Stimulated activated memory B cell treated with anti-CD40 and anti-IgM and Interleukin-4, amounts not matched to agents 10 μg/mL and 1 μg/mL and 100 μg/mL, for 72 hours (primary cell): ENCODE data around the gene TMEM81.

Experiments
- ATAC-seq: fragments of 150-1000 bp; cut with Tn5 transposase; 2 replicates; pipeline ENCODE4 v1.10.0; 2021
- H3K27ac Mint-ChIP-seq: one replicate; pipeline ENCODE4 v1.8.0; 2022; ENCODE audit warnings: mild to moderate bottlenecking, mixed read lengths
- H3K27me3 Mint-ChIP-seq: one replicate; pipeline ENCODE4 v1.8.0; 2022; ENCODE audit warnings: mixed read lengths
- H3K36me3 Mint-ChIP-seq: one replicate; pipeline ENCODE4 v1.8.0; 2022; ENCODE audit warnings: mixed read lengths
- H3K4me1 Mint-ChIP-seq: one replicate; pipeline ENCODE4 v1.8.0; 2022; ENCODE audit warnings: mixed read lengths
- H3K4me3 Mint-ChIP-seq: one replicate; pipeline ENCODE4 v1.8.0; 2022; ENCODE audit warnings: mild to moderate bottlenecking, moderate library complexity, mixed read lengths
- H3K9me3 Mint-ChIP-seq: one replicate; pipeline ENCODE4 v1.8.0; 2022; ENCODE audit warnings: mixed read lengths

TMEM81 gene

GRCh38 chr1:205084360-205084759 lies at the start of gene TMEM81:
TSS of gene TMEM81 (minus strand) at chr1:205084460. CDS start at chr1:205084320, 140 bp downstream.
- H3K4me3 Mint-ChIP-seq = no peak within 1 kb of the TSS
- H3K9me3 Mint-ChIP-seq = no peaks in the 10 kb centered on the region
- H3K4me1 Mint-ChIP-seq = no peaks in the 10 kb centered on the region
- no peak within 1 kb of the TSS for H3K27ac Mint-ChIP-seq
- H3K36me3 Mint-ChIP-seq = peaks cover 51% of the 10 kb centered on the region
- H3K27me3 Mint-ChIP-seq = no peaks in the 10 kb centered on the region
- ATAC-seq = no peak

GRCh38 chr1:205133287-205133686 lies 49.0 kb upstream of the TMEM81 start:
- H3K4me1 Mint-ChIP-seq = peaks cover 7% of the 10 kb centered on the region
- H3K27ac Mint-ChIP-seq = no peak overlapping the region
- no peak overlapping the region for H3K4me3 Mint-ChIP-seq
- H3K27me3 Mint-ChIP-seq = no peaks in the 10 kb centered on the region
- no peaks in the 10 kb centered on the region for H3K9me3 Mint-ChIP-seq
- no peaks in the 10 kb centered on the region for H3K36me3 Mint-ChIP-seq
- ATAC-seq = no peak

- Mint-ChIP-seq H3K4me1 (peaks cover 7% of the 10 kb centered on the region), H3K27me3 (no peaks in the 10 kb centered on the region), H3K36me3 (no peaks in the 10 kb centered on the region), H3K27ac (no peak overlapping the region), H3K9me3 (no peaks in the 10 kb centered on the region), H3K4me3 (no peak overlapping the region)
- no peak for ATAC-seq
These were observed 45.3 kb upstream of the TMEM81 start for GRCh38 chr1:205129447-205130029.

- H3K4me1 Mint-ChIP-seq = peaks cover 13% of the 10 kb centered on the region
- ATAC-seq = no peak
- no peaks in the 10 kb centered on the region for H3K9me3 Mint-ChIP-seq
- no peak overlapping the region for H3K27ac Mint-ChIP-seq
- no peaks in the 10 kb centered on the region for H3K27me3 Mint-ChIP-seq
- H3K4me3 Mint-ChIP-seq = no peak overlapping the region
- no peaks in the 10 kb centered on the region for H3K36me3 Mint-ChIP-seq
These were observed 43.8 kb upstream of the TMEM81 start for GRCh38 chr1:205128050-205128449.

- Mint-ChIP-seq H3K4me1 (peaks cover 17% of the 10 kb centered on the region), H3K36me3 (no peaks in the 10 kb centered on the region), H3K9me3 (no peaks in the 10 kb centered on the region), H3K27me3 (no peaks in the 10 kb centered on the region), H3K4me3 (no peak overlapping the region), H3K27ac (no peak overlapping the region)
- no peak for ATAC-seq
These were observed 43.4 kb upstream of the TMEM81 start for GRCh38 chr1:205127646-205128045.

GRCh38 chr1:205124726-205125125 lies 40.5 kb upstream of the TMEM81 start:
- Mint-ChIP-seq H3K4me1 (peaks cover 43% of the 10 kb centered on the region), H3K27me3 (no peaks in the 10 kb centered on the region), H3K27ac (peak overlapping the region; percentile 86), H3K4me3 (peak overlapping the region; percentile 23), H3K36me3 (peaks cover 5% of the 10 kb centered on the region), H3K9me3 (no peaks in the 10 kb centered on the region)
- ATAC-seq = peak; percentile 36

GRCh38 chr1:205122489-205122882 lies 38.2 kb upstream of the TMEM81 start:
- Mint-ChIP-seq H3K27me3 (no peaks in the 10 kb centered on the region), H3K27ac (peak overlapping the region; percentile 99), H3K36me3 (peaks cover 20% of the 10 kb centered on the region), H3K4me3 (peak overlapping the region; percentile 99), H3K4me1 (peaks cover 56% of the 10 kb centered on the region), H3K9me3 (no peaks in the 10 kb centered on the region)
- ATAC-seq = no peak

GRCh38 chr1:205121660-205122488 lies 37.6 kb upstream of the TMEM81 start, which contains the start of gene RBBP5:
TSS of gene RBBP5 (minus strand) at chr1:205121978. CDS start at chr1:205121873, 105 bp downstream.
- Mint-ChIP-seq H3K36me3 (peaks cover 20% of the 10 kb centered on the region), H3K27ac (peak within 1 kb of the TSS; percentile 99), H3K27me3 (no peaks in the 10 kb centered on the region), H3K4me3 (peak within 1 kb of the TSS; percentile 99), H3K4me1 (peaks cover 56% of the 10 kb centered on the region), H3K9me3 (no peaks in the 10 kb centered on the region)
- peak; percentile 99 for ATAC-seq

- Mint-ChIP-seq H3K9me3 (no peaks in the 10 kb centered on the region), H3K4me3 (no peak overlapping the region), H3K36me3 (peaks cover 20% of the 10 kb centered on the region), H3K27me3 (no peaks in the 10 kb centered on the region), H3K4me1 (peaks cover 47% of the 10 kb centered on the region), H3K27ac (no peak overlapping the region)
- no peak for ATAC-seq
These were observed 34.5 kb upstream of the TMEM81 start for GRCh38 chr1:205118752-205119151.

- H3K4me3 Mint-ChIP-seq = no peak overlapping the region
- H3K4me1 Mint-ChIP-seq = peaks cover 33% of the 10 kb centered on the region
- no peak overlapping the region for H3K27ac Mint-ChIP-seq
- no peaks in the 10 kb centered on the region for H3K27me3 Mint-ChIP-seq
- H3K36me3 Mint-ChIP-seq = peaks cover 43% of the 10 kb centered on the region
- no peaks in the 10 kb centered on the region for H3K9me3 Mint-ChIP-seq
- ATAC-seq = peak; percentile 70
These were observed 27.1 kb upstream of the TMEM81 start for GRCh38 chr1:205111354-205111753.

- peaks cover 33% of the 10 kb centered on the region for H3K4me1 Mint-ChIP-seq
- H3K9me3 Mint-ChIP-seq = no peaks in the 10 kb centered on the region
- H3K27me3 Mint-ChIP-seq = no peaks in the 10 kb centered on the region
- H3K27ac Mint-ChIP-seq = no peak overlapping the region
- no peak overlapping the region for H3K4me3 Mint-ChIP-seq
- H3K36me3 Mint-ChIP-seq = peaks cover 56% of the 10 kb centered on the region
- ATAC-seq = no peak
These were observed 25.5 kb upstream of the TMEM81 start for GRCh38 chr1:205109711-205110110.

GRCh38 chr1:205109269-205109668 lies 25.0 kb upstream of the TMEM81 start:
- Mint-ChIP-seq H3K36me3 (peaks cover 61% of the 10 kb centered on the region), H3K27ac (peak overlapping the region; percentile 2), H3K4me1 (peaks cover 33% of the 10 kb centered on the region), H3K4me3 (no peak overlapping the region), H3K27me3 (no peaks in the 10 kb centered on the region), H3K9me3 (no peaks in the 10 kb centered on the region)
- no peak for ATAC-seq

- no peak overlapping the region for H3K27ac Mint-ChIP-seq
- no peak overlapping the region for H3K4me3 Mint-ChIP-seq
- peaks cover 33% of the 10 kb centered on the region for H3K4me1 Mint-ChIP-seq
- no peak for ATAC-seq
- H3K9me3 Mint-ChIP-seq = no peaks in the 10 kb centered on the region
- peaks cover 69% of the 10 kb centered on the region for H3K36me3 Mint-ChIP-seq
- no peaks in the 10 kb centered on the region for H3K27me3 Mint-ChIP-seq
These were observed 24.2 kb upstream of the TMEM81 start for GRCh38 chr1:205108464-205108863.

GRCh38 chr1:205107327-205107726 lies 23.1 kb upstream of the TMEM81 start:
- ATAC-seq = no peak

GRCh38 chr1:205102404-205102803 lies 18.1 kb upstream of the TMEM81 start:
- Mint-ChIP-seq H3K4me1 (peaks cover 10% of the 10 kb centered on the region), H3K36me3 (peaks cover 81% of the 10 kb centered on the region), H3K4me3 (no peak overlapping the region), H3K27ac (no peak overlapping the region), H3K9me3 (no peaks in the 10 kb centered on the region), H3K27me3 (no peaks in the 10 kb centered on the region)
- no peak for ATAC-seq

More at GRCh38 chr1:205107327-205107726, 23.1 kb upstream of the TMEM81 start:
- Mint-ChIP-seq H3K27me3 (no peaks in the 10 kb centered on the region), H3K36me3 (peaks cover 72% of the 10 kb centered on the region), H3K9me3 (no peaks in the 10 kb centered on the region), H3K27ac (no peak overlapping the region), H3K4me1 (peaks cover 29% of the 10 kb centered on the region), H3K4me3 (no peak overlapping the region)

- Mint-ChIP-seq H3K4me1 (no peaks in the 10 kb centered on the region), H3K4me3 (no peak overlapping the region), H3K36me3 (peaks cover 77% of the 10 kb centered on the region), H3K27ac (no peak overlapping the region), H3K27me3 (no peaks in the 10 kb centered on the region), H3K9me3 (no peaks in the 10 kb centered on the region)
- ATAC-seq = no peak
These were observed 14.0 kb upstream of the TMEM81 start for GRCh38 chr1:205098242-205098641.
